ENCODE measurements around the gene CABP2.
"Not testable (repeated sequence)": the region's sequence is repeated elsewhere in the genome, so short reads cannot be mapped to it uniquely, and the experiment has no call there.

The CABP2 gene

DNA sequence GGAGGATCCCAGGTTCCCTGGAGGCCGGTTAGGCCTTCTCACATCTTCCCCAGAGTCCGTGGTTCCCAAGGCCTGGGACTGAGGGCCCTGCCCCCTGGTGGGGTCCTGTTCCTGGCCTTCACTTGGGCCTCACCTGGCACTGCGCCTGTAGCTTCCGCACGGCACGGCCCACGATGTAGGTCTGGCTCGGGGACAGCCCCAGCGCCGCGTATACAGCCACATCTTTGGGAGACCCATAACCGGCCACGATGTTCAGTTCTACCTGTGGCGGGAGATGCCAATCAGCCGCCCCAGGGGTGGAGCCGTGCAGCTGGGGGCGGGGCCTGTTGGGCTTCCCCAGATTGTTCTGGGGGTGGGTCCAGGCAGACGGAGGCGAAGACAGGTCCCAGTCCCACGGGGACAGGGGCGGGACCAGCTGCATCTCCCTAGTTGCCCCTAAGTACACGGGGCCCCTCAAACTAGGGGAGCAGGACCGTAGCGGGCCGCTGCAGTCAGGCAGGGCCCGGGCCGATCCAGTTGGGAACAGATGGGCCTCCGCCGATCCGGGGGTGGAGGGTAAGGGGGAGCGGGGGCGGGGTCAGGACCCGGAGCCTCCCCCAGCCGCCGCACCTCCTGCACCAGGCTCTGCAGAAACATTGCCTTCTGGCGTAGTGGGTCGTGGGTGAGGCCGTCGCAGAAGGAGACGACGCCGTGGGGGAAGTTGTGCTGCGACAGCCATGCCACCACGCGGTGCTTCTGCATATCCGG, 30.3 kb downstream of the CABP2 start:
- DNase-seq: no peak

GRCh38 chr11:67492069-67492727, 31.0 kb downstream of the CABP2 start:
- DNase-seq: no peak

GRCh38 chr11:67491276-67492068, 31.8 kb downstream of the CABP2 start:
- no peak for DNase-seq

- no peak for DNase-seq
These were observed 32.5 kb downstream of the CABP2 start for GRCh38 chr11:67490727-67491065.

DNA sequence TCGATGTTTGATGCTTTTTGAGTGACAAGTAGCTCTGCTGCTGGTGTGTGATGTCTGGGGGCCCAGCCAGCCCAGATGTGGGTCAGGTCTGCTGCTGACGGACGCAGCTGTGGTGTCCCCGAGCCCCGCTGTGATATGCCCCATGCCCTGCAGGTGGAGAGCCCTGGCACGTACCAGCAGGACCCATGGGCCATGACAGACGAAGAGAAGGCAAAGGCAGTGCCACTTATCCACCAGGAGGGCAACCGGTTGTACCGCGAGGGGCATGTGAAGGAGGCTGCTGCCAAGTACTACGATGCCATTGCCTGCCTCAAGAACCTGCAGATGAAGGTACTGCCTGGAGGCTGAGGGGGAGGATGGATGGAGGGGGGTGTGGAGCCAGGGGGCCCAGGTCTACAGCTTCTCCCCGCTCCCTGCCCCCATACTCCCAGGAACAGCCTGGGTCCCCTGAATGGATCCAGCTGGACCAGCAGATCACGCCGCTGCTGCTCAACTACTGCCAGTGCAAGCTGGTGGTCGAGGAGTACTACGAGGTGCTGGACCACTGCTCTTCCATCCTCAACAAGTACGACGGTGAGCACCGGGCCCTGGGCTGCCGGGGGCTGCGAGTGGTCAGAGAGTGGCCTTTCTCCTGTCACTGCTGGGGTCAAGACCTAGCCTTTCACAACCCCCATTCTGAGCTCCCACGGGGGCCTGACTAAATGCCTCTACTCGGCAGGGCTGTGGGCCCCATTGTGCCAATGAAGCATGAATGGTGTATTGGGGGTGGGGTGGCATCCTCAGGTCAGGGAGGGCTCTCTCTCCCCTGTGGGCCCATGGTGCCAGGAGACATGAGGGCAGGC, 33.1 kb downstream of the CABP2 start:
- no peak for DNase-seq

- no peak for DNase-seq
These were observed 33.9 kb downstream of the CABP2 start for GRCh38 chr11:67489203-67489884.

DNA sequence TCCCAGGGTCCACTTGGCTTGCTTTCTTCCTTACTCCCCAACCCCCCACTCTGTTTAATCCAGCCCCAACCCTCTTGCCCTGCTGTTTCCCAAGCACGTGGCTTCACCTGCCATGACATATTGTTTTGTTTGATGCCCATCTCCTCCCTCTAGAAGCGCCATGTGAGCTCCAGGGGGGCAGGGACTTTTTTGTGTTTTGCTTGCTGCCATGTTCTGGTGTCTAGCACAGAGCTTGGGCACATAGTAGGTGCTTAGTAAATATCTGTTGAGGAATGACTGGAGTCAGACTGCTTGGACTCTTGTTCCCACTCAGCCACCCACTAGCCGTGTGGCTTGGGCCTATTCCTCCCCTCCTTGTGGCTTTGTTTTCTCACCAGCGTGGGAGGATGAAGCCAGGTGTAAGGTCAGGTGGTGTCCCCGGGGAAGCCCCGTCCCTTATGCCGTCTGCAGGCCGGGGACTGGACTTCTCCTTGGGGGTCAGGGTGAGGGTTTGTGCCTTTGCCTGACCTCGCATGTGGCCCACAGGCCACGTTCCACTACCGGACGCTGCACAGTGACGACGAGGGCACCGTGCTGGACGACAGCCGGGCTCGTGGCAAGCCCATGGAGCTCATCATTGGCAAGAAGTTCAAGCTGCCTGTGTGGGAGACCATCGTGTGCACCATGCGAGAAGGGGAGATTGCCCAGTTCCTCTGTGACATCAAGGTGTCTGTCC, 36.6 kb downstream of the CABP2 start:
- no peak for DNase-seq

DNA sequence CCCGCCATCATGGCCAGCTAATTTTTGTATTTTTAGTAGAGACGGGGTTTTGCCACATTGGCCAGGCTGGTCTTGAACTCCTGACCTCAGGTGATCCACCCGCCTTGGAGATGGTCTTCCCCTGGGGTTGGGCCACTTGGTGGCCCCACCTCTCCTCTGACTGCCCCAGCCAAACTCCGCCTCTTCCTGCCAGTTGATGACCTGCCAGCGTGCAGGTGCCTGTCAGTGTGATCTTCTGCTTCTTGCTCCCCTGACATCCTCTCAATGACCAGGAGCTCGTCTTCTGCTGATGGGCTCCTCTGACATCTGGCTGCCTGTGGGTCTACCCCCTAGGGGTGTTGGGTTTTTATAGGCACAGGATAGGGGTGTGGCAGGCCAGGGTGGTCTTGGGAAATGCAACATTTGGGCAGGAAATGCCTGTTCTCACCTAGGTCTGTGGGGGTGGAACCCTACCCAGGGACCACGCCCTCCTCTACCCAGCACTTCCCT, 37.3 kb downstream of the CABP2 start:
- DNase-seq: not testable (repeated sequence)

GRCh38 chr11:67484847-67485311, 38.4 kb downstream of the CABP2 start:
- no peak for DNase-seq

- no peak for DNase-seq
These were observed 39.2 kb downstream of the CABP2 start for GRCh38 chr11:67483831-67484665.

GRCh38 chr11:67482827-67483798, 40.1 kb downstream of the CABP2 start, which contains the start of gene AIP:
TSS of gene AIP (plus strand) at chr11:67483026. CDS start at chr11:67483159, 133 bp downstream.
- DNase-seq: peak; percentile 97

DNA sequence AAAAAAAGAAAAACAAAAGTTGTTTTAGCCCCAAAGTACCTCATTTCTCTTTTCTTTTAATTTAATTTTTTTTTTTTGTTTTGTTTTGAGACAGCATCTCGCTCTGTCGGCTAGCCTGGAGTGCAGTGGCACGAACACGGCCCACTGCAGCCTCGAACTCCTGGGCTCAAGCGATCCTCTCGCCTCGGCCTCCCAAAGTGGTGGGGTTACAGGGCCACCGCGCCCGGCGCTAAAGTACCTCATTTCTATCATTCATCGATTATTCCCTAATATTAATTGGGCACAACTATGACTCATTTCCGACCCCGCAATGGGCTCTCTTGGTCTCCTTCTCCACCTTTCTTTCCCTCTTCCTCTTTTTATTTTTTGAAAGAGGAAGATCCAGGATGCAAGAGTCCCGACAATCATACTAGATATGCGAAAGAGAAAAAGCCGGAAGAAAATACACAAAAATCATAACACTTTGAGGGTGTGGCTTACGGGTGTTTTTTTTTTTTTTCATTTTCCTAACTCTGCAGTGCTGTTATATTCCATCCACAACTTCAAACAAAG, 40.9 kb downstream of the CABP2 start:
- no peak for DNase-seq

- DNase-seq: not testable (repeated sequence)
These were observed 45.7 kb downstream of the CABP2 start for GRCh38 chr11:67477344-67478050.

DNA sequence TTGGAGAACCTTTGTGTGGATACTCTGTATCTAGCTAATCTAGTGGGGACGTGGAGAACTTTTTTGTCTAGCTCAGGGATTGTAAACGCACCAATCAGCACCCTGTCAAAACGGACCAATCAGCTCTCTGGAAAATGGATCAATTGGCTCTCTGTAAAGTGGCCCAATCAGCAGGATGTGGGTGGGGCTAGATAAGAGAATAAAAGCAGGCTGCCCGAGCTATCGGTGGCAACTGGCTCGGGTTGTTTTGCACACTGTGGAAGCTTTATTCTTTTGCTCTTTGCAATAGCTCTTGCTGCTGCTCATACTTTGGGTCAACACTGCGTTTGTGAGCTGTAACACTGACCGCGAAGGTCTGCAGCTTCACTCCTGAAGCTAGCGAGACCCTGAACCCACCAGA, 46.6 kb downstream of the CABP2 start:
- not testable (repeated sequence) for DNase-seq

- DNase-seq: no peak
These were observed 50.4 kb downstream of the CABP2 start for GRCh38 chr11:67472882-67473281.

- no peak for DNase-seq
These were observed 52.8 kb downstream of the CABP2 start for GRCh38 chr11:67470337-67471002.

DNA sequence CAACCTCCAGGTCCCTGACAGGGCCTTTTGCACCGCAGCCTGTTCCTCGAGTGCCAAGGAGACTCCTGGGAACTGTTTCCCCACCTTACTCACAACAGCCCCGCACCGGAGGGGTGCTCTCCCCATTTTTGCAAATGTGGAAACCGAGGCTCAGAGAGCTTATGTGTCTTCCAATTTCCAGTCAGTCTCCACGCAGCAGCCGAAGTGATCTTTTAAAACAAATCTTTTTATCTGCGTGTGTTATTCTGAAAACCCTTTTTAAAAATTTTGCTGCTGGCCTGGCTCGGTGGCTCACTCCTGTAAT, 53.8 kb downstream of the CABP2 start:
- DNase-seq: no peak
